HEK293T (cell line): ENCODE results near the gene SCN9A.

Source experiments
- BHLHE40 ChIP-seq: fragments of 450-650 bp; IDR thresholded peaks from 2 replicates; pipeline ENCODE4 v1.6.1; 2016; ENCODE audit warnings: mild to moderate bottlenecking, moderate library complexity, borderline replicate concordance
- ELF4 ChIP-seq: fragments of 450-650 bp; IDR thresholded peaks from 2 replicates; pipeline ENCODE4 v1.6.1; 2017; ENCODE audit warnings: antibody characterized with exemption
- FOXA1 ChIP-seq: fragments of 450-650 bp; IDR thresholded peaks from 2 replicates; pipeline ENCODE4 v1.6.1; 2016; ENCODE audit warnings: mild to moderate bottlenecking
- FOXK2 ChIP-seq: fragments of 450-650 bp; IDR thresholded peaks from 2 replicates; pipeline ENCODE4 v1.6.1; 2016; ENCODE audit warnings: mild to moderate bottlenecking
- FOXM1 ChIP-seq: fragments of 450-650 bp; IDR thresholded peaks from 2 replicates; pipeline ENCODE4 v1.6.1; 2017; ENCODE audit warnings: mild to moderate bottlenecking, borderline replicate concordance
- HDGF ChIP-seq: fragments of 450-650 bp; IDR thresholded peaks from 2 replicates; pipeline ENCODE4 v1.6.1; 2017; ENCODE audit warnings: antibody characterized with exemption, borderline replicate concordance
- L3MBTL2 ChIP-seq: fragments of 450-650 bp; conservative IDR thresholded peaks from 2 replicates; pipeline ENCODE4 v1.6.1; 2016; ENCODE audit warnings: mild to moderate bottlenecking
- LEF1 ChIP-seq: fragments of 450-650 bp; IDR thresholded peaks from 2 replicates; pipeline ENCODE4 v1.6.1; 2017; ENCODE audit warnings: mild to moderate bottlenecking, borderline replicate concordance
- NFRKB ChIP-seq: fragments of 450-650 bp; IDR thresholded peaks from 2 replicates; pipeline ENCODE4 v1.6.1; 2016; ENCODE audit warnings: mild to moderate bottlenecking, moderate library complexity
- PKNOX1 ChIP-seq: fragments of 450-650 bp; IDR thresholded peaks from 2 replicates; pipeline ENCODE4 v1.6.1; 2016
- SP1 ChIP-seq: fragments of 450-650 bp; IDR thresholded peaks from 2 replicates; pipeline ENCODE4 v1.6.1; 2017
- SUZ12 ChIP-seq: fragments of 450-650 bp; IDR thresholded peaks from 2 replicates; pipeline ENCODE4 v1.6.1; 2016; ENCODE audit warnings: mild to moderate bottlenecking
- TARDBP ChIP-seq: fragments of 450-650 bp; IDR thresholded peaks from 2 replicates; pipeline ENCODE4 v1.6.1; 2016
- ZNF384 ChIP-seq: fragments of 450-650 bp; IDR thresholded peaks from 2 replicates; pipeline ENCODE4 v1.6.1; 2016

- TF ChIP-seq SUZ12 (no peak), FOXK2 (no peak), ZNF384 (no peak), SP1 (no peak), L3MBTL2 (no peak), HDGF (no peak), LEF1 (no peak), BHLHE40 (no peak), PKNOX1 (no peak), TARDBP (no peak), NFRKB (no peak), FOXM1 (no peak), ELF4 (no peak), FOXA1 (no peak)
Measured at GRCh38 chr2:166365239-166365638, 10.5 kb downstream of the SCN9A start.
